Parathyroid adenoma (tissue), 2 donors: ENCODE measurements around the gene IL17RB.

Source experiments
- H2AFZ ChIP-seq: fragments of 300-600 bp; sonication (generic); one replicate; pipeline ENCODE4 v1.7.0; 2017; ENCODE audit warnings: antibody characterized with exemption, mild to moderate bottlenecking
- H3K27ac ChIP-seq: fragments of 300-600 bp; sonication (generic); one replicate; pipeline ENCODE4 v1.7.0; 2017
- H3K27me3 ChIP-seq: fragments of 300-600 bp; sonication (generic); one replicate; pipeline ENCODE4 v1.7.0; 2017; ENCODE audit warnings: low read length; ENCODE audit not compliant: control insufficient read depth, insufficient read depth
- H3K36me3 ChIP-seq: fragments of 300-600 bp; sonication (generic); one replicate; pipeline ENCODE4 v1.7.0; 2017; ENCODE audit warnings: low read length; ENCODE audit not compliant: control insufficient read depth, insufficient read depth
- H3K4me1 ChIP-seq: fragments of 300-600 bp; sonication (generic); one replicate; pipeline ENCODE4 v1.7.0; 2017; ENCODE audit warnings: control low read depth
- H3K4me2 ChIP-seq: fragments of 300-600 bp; sonication (generic); one replicate; pipeline ENCODE4 v1.7.0; 2017; ENCODE audit warnings: low read length
- H3K4me3 ChIP-seq: fragments of 300-600 bp; sonication (generic); one replicate; pipeline ENCODE4 v1.7.0; 2017; ENCODE audit warnings: low read depth, low read length
- H3K79me2 ChIP-seq: fragments of 300-600 bp; sonication (generic); one replicate; pipeline ENCODE4 v1.7.0; 2017; ENCODE audit warnings: control low read depth
- H3K9ac ChIP-seq: fragments of 300-600 bp; sonication (generic); one replicate; pipeline ENCODE4 v1.7.0; 2017; ENCODE audit warnings: mild to moderate bottlenecking
- H3K9me3 ChIP-seq: fragments of 300-600 bp; sonication (generic); one replicate; pipeline ENCODE4 v1.7.0; 2017; ENCODE audit warnings: low read length; ENCODE audit not compliant: control insufficient read depth
- TF ChIP-seq, protein P1 (sequence below): fragments of 300-600 bp; sonication (generic); IDR thresholded peaks from one replicate; pipeline ENCODE4 v1.7.0; 2017; ENCODE audit warnings: antibody characterized with exemption, mild to moderate bottlenecking
- donor health status: primary hyperparathyroidism.

The IL17RB gene

GRCh38 chr3:53813229-53813628 is 33.1 kb upstream of the IL17RB start:
- H3K9ac ChIP-seq: no peak overlapping the region
- no peaks in the 10 kb centered on the region for H3K79me2 ChIP-seq
- H3K36me3 ChIP-seq: no peaks in the 10 kb centered on the region
- no peak overlapping the region for H2AFZ ChIP-seq
- H3K4me1 ChIP-seq: peaks cover 4% of the 10 kb centered on the region
- no peaks in the 10 kb centered on the region for H3K9me3 ChIP-seq
- H3K27me3 ChIP-seq: no peaks in the 10 kb centered on the region
- no peak overlapping the region for H3K27ac ChIP-seq
- TF ChIP-seq, protein P1, sequence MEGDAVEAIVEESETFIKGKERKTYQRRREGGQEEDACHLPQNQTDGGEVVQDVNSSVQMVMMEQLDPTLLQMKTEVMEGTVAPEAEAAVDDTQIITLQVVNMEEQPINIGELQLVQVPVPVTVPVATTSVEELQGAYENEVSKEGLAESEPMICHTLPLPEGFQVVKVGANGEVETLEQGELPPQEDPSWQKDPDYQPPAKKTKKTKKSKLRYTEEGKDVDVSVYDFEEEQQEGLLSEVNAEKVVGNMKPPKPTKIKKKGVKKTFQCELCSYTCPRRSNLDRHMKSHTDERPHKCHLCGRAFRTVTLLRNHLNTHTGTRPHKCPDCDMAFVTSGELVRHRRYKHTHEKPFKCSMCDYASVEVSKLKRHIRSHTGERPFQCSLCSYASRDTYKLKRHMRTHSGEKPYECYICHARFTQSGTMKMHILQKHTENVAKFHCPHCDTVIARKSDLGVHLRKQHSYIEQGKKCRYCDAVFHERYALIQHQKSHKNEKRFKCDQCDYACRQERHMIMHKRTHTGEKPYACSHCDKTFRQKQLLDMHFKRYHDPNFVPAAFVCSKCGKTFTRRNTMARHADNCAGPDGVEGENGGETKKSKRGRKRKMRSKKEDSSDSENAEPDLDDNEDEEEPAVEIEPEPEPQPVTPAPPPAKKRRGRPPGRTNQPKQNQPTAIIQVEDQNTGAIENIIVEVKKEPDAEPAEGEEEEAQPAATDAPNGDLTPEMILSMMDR: no peak
- no peak overlapping the region for H3K4me2 ChIP-seq
- no peak overlapping the region for H3K4me3 ChIP-seq

DNA sequence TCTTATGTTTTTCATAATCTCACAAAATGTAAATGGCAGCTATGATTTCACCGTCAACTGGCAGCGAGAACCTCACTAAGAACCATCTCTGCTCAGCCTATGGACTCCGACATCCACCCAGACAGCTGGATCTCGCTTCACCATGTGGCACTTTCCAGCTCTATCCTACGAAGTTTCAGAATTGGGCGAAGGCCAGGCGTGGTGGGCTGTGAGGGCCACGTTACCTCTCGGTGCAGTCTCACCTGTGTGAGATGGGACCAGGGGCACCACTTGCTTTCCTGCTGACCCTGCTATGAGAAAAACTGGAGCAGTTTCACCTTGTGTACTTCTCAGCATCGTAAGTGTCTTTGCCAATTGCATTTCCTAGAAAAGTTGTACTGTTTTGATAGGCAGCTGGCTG is 32.5 kb upstream of the IL17RB start:
- Histone ChIP-seq H3K9me3 (no peaks in the 10 kb centered on the region), H3K4me3 (no peak overlapping the region), H3K4me2 (no peak overlapping the region), H3K27ac (no peak overlapping the region), H3K9ac (no peak overlapping the region), H3K4me1 (peaks cover 4% of the 10 kb centered on the region), H3K27me3 (no peaks in the 10 kb centered on the region), H3K36me3 (no peaks in the 10 kb centered on the region), H3K79me2 (no peaks in the 10 kb centered on the region), H2AFZ (no peak overlapping the region)
- TF ChIP-seq, protein P1: no peak

DNA sequence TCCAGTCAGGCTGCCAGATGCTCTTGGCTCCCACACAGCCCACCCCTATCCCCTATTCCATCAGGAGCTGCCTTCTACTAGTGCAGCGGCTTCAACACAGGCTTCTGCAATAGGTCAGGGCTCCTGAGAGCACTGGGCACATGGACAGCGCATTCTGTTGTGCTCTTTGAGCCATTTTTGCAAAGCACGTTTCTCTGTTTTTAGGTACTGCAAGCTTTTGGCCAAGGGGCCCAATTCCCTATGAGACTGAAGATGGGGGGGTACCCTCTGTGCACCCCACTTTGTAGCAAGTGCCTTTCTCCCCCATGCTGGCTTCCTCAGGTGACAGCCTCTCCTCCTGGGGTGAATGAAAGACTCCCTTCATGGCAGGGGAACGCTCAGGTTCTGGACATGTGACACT is 31.3 kb upstream of the IL17RB start:
- Histone ChIP-seq H3K27ac (no peak overlapping the region), H3K4me1 (peaks cover 4% of the 10 kb centered on the region), H3K27me3 (no peaks in the 10 kb centered on the region), H3K9ac (no peak overlapping the region), H3K36me3 (no peaks in the 10 kb centered on the region), H3K9me3 (no peaks in the 10 kb centered on the region), H3K4me2 (no peak overlapping the region), H3K4me3 (no peak overlapping the region), H2AFZ (no peak overlapping the region), H3K79me2 (no peaks in the 10 kb centered on the region)
- TF ChIP-seq, protein P1: no peak

DNA sequence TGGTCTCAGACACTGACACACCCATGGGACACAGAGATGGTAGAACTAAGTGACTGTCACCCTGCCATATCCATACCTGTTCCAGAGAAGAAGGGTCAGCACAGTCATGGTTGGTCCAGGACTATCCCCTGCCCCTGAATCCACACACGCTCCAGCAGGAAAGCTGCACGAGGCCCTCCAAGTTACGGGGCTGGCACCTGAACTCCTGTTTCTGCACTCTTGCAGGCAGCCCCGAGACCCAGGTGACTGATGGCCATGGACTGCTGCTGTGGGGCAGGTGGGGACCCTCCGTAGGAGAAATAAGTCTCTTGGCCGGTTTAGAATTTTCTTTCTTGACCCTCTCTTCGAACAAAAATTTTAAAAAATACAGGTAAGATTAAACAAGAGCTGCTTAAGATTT is 30.7 kb upstream of the IL17RB start:
- Histone ChIP-seq H3K27ac (no peak overlapping the region), H2AFZ (no peak overlapping the region), H3K79me2 (no peaks in the 10 kb centered on the region), H3K36me3 (no peaks in the 10 kb centered on the region), H3K4me1 (peaks cover 4% of the 10 kb centered on the region), H3K4me2 (no peak overlapping the region), H3K9ac (no peak overlapping the region), H3K9me3 (no peaks in the 10 kb centered on the region), H3K27me3 (no peaks in the 10 kb centered on the region), H3K4me3 (no peak overlapping the region)
- TF ChIP-seq, protein P1: no peak

DNA sequence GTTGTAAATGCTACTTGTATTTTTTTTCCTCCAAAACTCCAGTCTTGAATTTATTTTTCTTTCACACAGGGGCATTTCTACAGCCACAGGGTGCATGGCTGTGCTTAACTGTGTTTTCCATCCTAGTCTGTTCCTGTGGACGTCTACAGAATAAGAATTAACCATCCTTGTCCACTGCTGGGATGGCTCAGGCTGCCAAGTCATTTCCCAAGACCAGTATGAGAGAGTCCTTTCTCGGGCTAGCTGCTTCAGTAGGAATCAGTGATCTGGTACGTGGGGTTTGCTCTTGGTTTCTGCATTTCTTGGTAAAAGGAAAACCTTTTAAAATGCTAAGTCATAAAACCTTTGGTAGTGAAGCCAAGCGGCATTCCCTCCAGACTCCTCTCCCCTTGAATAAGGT is 29.9 kb upstream of the IL17RB start:
- Histone ChIP-seq H3K79me2 (no peaks in the 10 kb centered on the region), H3K9ac (no peak overlapping the region), H3K4me2 (no peak overlapping the region), H3K4me3 (no peak overlapping the region), H3K27me3 (no peaks in the 10 kb centered on the region), H3K4me1 (peaks cover 4% of the 10 kb centered on the region), H2AFZ (no peak overlapping the region), H3K36me3 (no peaks in the 10 kb centered on the region), H3K9me3 (no peaks in the 10 kb centered on the region), H3K27ac (no peak overlapping the region)
- TF ChIP-seq, protein P1: no peak
